Esophagus squamous epithelium (tissue), 4 donors: Measurements from ENCODE around the gene ANKRD60.

Experiments used
- CTCF ChIP-seq, 6 experiments: fragments of 450-650 bp in 4 of 6; fragments of 200-600 bp in 2 of 6; sonication (generic) in 2 of 6; IDR thresholded peaks; one replicate each; pipeline ENCODE4 v1.5.1; 2016 to 2019; ENCODE audit warnings: antibody characterized with exemption in 6 of 6, mild to moderate bottlenecking in 4 of 6, moderate library complexity in 4 of 6
- POLR2A ChIP-seq, 4 donors: fragments of 450-650 bp; IDR thresholded peaks; one replicate each; pipeline ENCODE4 v1.6.1; 2017; ENCODE audit warnings: antibody characterized with exemption in 4 of 4, mild to moderate bottlenecking in 4 of 4, moderate library complexity in 3 of 4

- no peak for TF ChIP-seq CTCF (IDR thresholded peaks at IDR 0.05)
- TF ChIP-seq POLR2A (IDR thresholded peaks at IDR 0.05) = no peak
These were observed 36.4 kb downstream of the ANKRD60 start for GRCh38 chr20:58192065-58192464.
